Measurements from ENCODE around the gene ANKRD63.

ANKRD63 gene

DNA sequence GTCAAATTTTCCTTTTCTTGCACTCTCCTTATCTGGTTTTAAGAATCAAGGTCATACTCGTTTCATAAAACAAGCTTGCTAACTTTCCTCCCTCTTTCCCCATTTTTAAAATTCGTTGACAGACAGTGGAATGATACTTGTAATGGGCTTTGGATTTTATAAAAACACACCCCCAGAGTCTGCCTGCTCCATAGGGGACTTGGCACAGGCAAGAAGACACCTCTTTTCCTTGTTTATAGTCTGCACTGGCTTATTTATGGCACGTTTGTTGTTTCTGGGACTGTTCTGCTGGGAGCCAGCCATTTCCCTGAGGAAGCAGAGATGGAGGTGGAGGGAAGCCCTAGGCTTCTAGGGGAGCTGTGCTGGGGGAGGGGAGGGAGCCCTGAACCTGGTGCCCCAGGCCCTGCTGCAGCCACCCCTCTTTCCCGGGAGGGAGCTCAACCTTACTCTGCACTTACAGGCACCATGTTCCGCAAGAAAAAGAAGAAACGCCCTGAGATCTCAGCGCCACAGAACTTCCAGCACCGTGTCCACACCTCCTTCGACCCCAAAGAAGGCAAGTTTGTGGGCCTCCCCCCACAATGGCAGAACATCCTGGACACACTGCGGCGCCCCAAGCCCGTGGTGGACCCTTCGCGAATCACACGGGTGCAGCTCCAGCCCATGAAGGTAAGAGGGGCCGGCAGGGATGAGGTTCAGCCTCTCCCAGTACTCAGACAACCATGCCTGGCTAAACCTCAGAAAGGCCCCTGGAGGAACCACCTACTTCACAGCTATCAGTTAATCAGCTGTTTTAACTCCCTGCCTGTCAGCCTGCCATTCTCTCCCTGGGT, 18.3 kb downstream of the ANKRD63 start:
- H3K4me3 ChIP-seq (ENCODE audit: low read depth, low read length) = no peak overlapping the region
- TF ChIP-seq, protein P1, sequence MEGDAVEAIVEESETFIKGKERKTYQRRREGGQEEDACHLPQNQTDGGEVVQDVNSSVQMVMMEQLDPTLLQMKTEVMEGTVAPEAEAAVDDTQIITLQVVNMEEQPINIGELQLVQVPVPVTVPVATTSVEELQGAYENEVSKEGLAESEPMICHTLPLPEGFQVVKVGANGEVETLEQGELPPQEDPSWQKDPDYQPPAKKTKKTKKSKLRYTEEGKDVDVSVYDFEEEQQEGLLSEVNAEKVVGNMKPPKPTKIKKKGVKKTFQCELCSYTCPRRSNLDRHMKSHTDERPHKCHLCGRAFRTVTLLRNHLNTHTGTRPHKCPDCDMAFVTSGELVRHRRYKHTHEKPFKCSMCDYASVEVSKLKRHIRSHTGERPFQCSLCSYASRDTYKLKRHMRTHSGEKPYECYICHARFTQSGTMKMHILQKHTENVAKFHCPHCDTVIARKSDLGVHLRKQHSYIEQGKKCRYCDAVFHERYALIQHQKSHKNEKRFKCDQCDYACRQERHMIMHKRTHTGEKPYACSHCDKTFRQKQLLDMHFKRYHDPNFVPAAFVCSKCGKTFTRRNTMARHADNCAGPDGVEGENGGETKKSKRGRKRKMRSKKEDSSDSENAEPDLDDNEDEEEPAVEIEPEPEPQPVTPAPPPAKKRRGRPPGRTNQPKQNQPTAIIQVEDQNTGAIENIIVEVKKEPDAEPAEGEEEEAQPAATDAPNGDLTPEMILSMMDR (IDR thresholded peaks at IDR 0.05; ENCODE audit: low read depth, low read length) = no peak

DNA sequence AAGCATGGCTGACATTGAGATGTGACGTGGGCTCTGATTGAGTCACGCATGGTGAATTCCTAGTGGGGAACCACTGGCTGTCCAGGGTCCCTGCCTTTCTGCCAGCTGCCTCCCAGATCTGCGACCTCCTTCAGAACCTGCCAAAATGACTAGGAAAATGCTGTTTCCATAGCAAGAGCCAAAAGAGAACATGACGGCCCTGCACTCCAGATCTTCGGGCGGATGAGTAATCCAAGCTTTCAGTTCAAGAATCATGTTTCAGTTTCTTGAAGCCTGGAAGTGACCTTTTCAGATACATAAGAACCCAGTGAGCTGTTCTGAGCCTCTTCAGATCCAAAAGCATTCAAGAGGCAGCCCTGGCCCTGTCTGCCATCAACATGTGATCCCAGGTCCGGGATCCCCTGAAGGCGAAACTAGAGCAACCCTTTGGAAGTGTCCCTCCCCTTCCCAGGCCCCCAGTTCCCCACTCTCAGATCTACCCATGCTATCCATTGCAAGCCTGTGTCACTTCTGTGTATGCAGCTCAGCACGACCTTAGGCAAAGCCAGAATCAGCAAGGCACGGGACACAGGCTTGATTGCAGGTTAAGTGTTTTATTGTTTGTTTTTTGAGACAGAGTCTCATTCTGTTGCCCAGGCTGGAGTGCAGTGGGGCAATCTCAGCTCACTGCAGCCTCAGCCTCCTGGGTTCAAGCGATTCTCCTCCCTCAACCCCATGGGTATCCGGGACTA, 19.7 kb downstream of the ANKRD63 start:
- TF ChIP-seq, protein P1 (IDR thresholded peaks at IDR 0.05; ENCODE audit: low read depth, low read length) = no peak
- no peak overlapping the region for H3K4me3 ChIP-seq (ENCODE audit: low read depth, low read length)

DNA sequence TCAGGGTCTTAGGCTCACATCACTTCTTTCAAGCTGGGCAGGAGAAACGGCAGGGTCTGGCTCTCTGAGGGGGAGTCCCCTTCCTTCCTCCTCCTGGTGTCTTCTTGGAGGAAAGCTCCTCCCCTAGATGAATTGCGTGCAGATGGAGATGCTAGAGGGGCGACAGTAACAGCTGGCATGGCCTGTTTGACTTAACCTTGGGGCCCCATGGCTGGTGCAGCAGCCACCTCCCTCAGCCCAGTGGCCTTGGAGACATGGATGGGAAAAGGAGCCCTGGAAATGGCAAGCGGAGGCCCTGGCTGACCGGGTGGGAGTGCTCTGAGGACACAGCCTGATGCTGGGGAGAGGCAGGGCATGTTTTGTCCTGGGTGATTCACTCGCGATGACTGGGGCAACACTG, 23.8 kb downstream of the ANKRD63 start:
- TF ChIP-seq, protein P1 (IDR thresholded peaks at IDR 0.05; ENCODE audit: low read depth, low read length) = no peak
- H3K4me3 ChIP-seq (ENCODE audit: low read depth, low read length) = no peak overlapping the region

DNA sequence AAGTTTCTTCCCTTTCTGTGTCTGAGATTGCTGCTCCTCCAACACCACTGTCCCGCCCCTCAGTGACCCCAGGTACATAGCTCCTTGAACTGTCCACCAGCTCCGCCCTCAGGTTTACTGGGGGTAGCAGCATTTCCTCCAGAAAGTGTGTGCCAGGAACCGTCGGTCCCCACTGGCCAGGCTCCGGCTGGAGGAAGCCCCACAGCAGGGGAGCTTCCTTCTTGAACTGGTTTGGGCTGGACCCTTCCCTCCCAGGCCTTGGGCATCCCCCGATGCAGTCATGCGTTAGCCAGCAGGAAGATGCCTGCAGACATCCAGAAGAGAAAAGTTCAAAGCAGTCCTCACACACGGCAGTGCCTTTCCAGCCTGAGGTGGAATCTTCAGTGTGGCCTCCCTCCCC, 24.3 kb downstream of the ANKRD63 start:
- H3K4me3 ChIP-seq (ENCODE audit: low read depth, low read length) = no peak overlapping the region
- TF ChIP-seq, protein P1 (IDR thresholded peaks at IDR 0.05; ENCODE audit: low read depth, low read length) = no peak

DNA sequence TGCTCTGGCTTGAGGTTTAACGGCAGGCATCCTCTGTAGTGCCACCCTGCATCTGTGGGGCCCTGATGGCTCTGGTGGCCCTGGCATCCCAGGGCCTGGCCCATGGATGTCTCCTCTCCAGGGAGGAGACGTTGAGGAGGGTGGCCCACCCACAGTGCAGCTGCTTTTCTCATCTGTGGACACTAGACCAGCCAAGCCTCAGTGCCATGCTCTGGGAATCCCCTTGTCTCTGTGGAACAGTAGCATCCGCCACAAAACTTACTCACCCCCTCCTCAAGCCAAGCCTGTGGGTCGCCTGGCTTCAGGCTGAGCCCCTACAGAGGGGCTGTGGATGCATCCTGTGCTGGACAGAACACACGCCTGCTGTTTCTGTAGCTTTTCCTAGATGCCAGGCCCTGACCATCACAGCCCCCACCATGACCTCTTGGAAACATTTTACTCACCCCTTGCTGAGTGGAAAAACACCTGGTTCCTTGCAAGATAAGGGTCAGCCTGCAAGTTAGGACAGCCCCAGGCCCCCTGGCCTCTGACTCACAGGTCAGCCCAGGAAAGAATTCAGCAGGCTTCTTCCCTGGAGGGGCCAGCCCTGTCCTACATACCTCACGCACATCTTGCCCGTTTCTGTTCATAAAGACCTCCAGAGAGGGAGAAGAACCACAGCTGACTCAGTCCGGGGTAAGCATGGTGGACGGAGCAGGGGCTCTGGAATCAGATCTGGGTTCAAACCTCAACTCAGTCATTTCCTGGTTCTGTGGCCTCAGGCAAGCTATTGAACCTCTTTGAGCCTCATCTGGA, 25.0 kb downstream of the ANKRD63 start:
- no peak overlapping the region for H3K4me3 ChIP-seq (ENCODE audit: low read depth, low read length)
- TF ChIP-seq, protein P1 (IDR thresholded peaks at IDR 0.05; ENCODE audit: low read depth, low read length) = no peak

DNA sequence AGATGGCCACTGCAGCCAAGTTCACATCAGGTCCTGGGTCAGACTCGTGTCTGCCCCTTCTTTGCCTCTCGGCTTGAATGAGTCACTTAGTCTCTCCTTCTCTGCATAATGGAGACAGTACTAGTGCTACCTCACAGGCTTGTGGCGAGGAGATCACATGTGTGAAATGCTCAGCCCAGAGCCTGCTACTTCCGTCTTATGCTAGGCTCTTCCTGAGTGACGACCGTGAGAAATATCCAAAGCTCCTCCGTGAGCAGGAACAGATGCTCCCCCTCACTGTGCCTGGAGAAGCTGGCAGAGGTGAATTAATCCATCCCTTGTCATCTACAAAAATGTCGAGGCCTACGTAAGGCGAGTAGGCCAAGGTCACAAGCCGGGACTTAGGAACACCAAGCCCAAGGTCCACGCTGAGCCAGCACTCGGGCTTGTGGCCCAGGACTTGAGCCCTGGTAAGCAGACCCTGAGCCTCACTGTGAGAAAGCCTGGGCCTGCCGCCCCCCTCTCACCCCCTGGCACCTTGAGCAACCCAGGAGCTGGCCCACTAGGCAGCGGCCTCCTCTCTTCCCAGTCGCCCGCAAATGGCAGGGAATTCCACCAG, 26.1 kb downstream of the ANKRD63 start:
- no peak overlapping the region for H3K4me3 ChIP-seq (ENCODE audit: low read depth, low read length)
- TF ChIP-seq, protein P1 (IDR thresholded peaks at IDR 0.05; ENCODE audit: low read depth, low read length) = no peak
